Measurements from ENCODE around the gene IGF2R.

Gene IGF2R

GRCh38 chr6:160128125-160128683, 159.3 kb downstream of the IGF2R start:
- H3K4me3 ChIP-seq (ENCODE audit: low read depth in 1 of 2, low read length in 2 of 2), result no peak overlapping the region

GRCh38 chr6:160128879-160129516, 160.1 kb downstream of the IGF2R start:
- Histone ChIP-seq H3K27ac (ENCODE audit: low read length) (no peak overlapping the region), H3K4me2 (ENCODE audit: insufficient read depth, low read length) (no peak overlapping the region), H2AFZ (ENCODE audit: low read depth, low read length) (no peak overlapping the region), H3K27me3 (ENCODE audit: insufficient read depth, low read length, poor library complexity) (no peaks in the 10 kb centered on the region), H3K9ac (ENCODE audit: low read depth, low read length) (no peak overlapping the region), H3K79me2 (ENCODE audit: insufficient read depth, low read length) (no peaks in the 10 kb centered on the region), H3K9me3 (ENCODE audit: insufficient read depth, low read length, severe bottlenecking) (no peaks in the 10 kb centered on the region), H4K20me1 (ENCODE audit: insufficient read depth, low read length) (no peaks in the 10 kb centered on the region), H3K4me1 (ENCODE audit: insufficient read depth, low read length) (no peaks in the 10 kb centered on the region), H3K36me3 (ENCODE audit: insufficient read depth, low read length) (no peaks in the 10 kb centered on the region), H3K4me3 (ENCODE audit: low read depth in 1 of 2, low read length in 2 of 2) (no peak overlapping the region)
- ATAC-seq (ENCODE audit: insufficient read depth, low read depth) (no peak), DNase-seq (no peak)
- TF ChIP-seq EZH2 (IDR thresholded peaks at IDR 0.05; ENCODE audit: borderline replicate concordance, low read depth, low read length, severe bottlenecking) (no peak), CTCF (IDR thresholded peaks at IDR 0.05; ENCODE audit: borderline replicate concordance, extremely low read depth, low read length, poor library complexity, severe bottlenecking) (no peak)

More at GRCh38 chr6:160128125-160128683, 159.3 kb downstream of the IGF2R start:
- H3K27ac ChIP-seq (ENCODE audit: low read length), result no peak overlapping the region
- H3K79me2 ChIP-seq (ENCODE audit: insufficient read depth, low read length), result no peaks in the 10 kb centered on the region
- H3K4me2 ChIP-seq (ENCODE audit: insufficient read depth, low read length), result no peak overlapping the region
- H3K27me3 ChIP-seq (ENCODE audit: insufficient read depth, low read length, poor library complexity), result no peaks in the 10 kb centered on the region
- H3K36me3 ChIP-seq (ENCODE audit: insufficient read depth, low read length), result no peaks in the 10 kb centered on the region
- no peaks in the 10 kb centered on the region for H3K9me3 ChIP-seq (ENCODE audit: insufficient read depth, low read length, severe bottlenecking)
- no peak for DNase-seq
- no peaks in the 10 kb centered on the region for H3K4me1 ChIP-seq (ENCODE audit: insufficient read depth, low read length)
- H4K20me1 ChIP-seq (ENCODE audit: insufficient read depth, low read length), result no peaks in the 10 kb centered on the region
- H2AFZ ChIP-seq (ENCODE audit: low read depth, low read length), result no peak overlapping the region
- ATAC-seq (ENCODE audit: insufficient read depth, low read depth), result no peak
- H3K9ac ChIP-seq (ENCODE audit: low read depth, low read length), result no peak overlapping the region
- no peak for TF ChIP-seq EZH2 (IDR thresholded peaks at IDR 0.05; ENCODE audit: borderline replicate concordance, low read depth, low read length, severe bottlenecking)
- no peak for TF ChIP-seq CTCF (IDR thresholded peaks at IDR 0.05; ENCODE audit: borderline replicate concordance, extremely low read depth, low read length, poor library complexity, severe bottlenecking)

DNA sequence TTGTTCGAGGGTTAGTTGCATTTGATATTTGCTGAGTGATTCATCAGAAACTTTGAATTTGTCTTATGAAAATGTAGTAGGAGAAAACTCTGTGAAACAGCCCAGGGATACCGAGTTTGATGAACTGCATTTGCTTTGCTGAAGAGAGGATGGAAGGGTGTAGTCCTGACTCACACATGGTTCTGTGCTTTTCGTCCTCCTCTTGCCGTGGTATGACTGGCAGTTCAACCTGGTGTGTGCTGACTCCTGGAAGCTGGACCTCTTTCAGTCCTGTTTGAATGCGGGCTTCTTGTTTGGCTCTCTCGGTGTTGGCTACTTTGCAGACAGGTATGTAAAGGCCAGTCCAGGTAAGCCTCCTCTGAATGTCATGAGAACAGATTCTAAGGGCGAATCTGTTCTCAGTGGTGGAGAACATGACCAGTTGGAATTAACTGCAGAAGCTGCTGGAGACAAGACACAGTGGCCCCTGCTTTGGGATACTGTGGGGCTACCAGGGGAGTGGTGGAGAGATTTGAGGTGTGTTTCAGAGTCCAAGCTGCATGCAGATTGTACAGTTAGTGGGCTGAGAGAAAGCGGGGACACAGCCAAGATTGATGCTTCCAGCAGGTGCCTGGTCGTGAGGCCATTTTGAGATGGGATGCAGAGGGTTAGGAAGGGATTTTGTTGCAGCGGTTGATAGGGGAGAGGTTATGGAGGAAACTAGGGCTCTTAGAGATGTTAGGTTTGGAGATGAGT, 161.2 kb downstream of the IGF2R start:
- H3K36me3 ChIP-seq (ENCODE audit: insufficient read depth, low read length), result no peaks in the 10 kb centered on the region
- H3K9ac ChIP-seq (ENCODE audit: low read depth, low read length), result no peak overlapping the region
- H3K4me3 ChIP-seq (ENCODE audit: low read depth in 1 of 2, low read length in 2 of 2), result no peak overlapping the region
- DNase-seq (no peak), ATAC-seq (ENCODE audit: insufficient read depth, low read depth) (no peak)
- no peaks in the 10 kb centered on the region for H4K20me1 ChIP-seq (ENCODE audit: insufficient read depth, low read length)
- no peaks in the 10 kb centered on the region for H3K9me3 ChIP-seq (ENCODE audit: insufficient read depth, low read length, severe bottlenecking)
- no peaks in the 10 kb centered on the region for H3K27me3 ChIP-seq (ENCODE audit: insufficient read depth, low read length, poor library complexity)
- H3K79me2 ChIP-seq (ENCODE audit: insufficient read depth, low read length), result no peaks in the 10 kb centered on the region
- H2AFZ ChIP-seq (ENCODE audit: low read depth, low read length), result no peak overlapping the region
- no peaks in the 10 kb centered on the region for H3K4me1 ChIP-seq (ENCODE audit: insufficient read depth, low read length)
- H3K27ac ChIP-seq (ENCODE audit: low read length), result no peak overlapping the region
- no peak for TF ChIP-seq CTCF (IDR thresholded peaks at IDR 0.05; ENCODE audit: borderline replicate concordance, extremely low read depth, low read length, poor library complexity, severe bottlenecking)
- no peak for TF ChIP-seq EZH2 (IDR thresholded peaks at IDR 0.05; ENCODE audit: borderline replicate concordance, low read depth, low read length, severe bottlenecking)
- H3K4me2 ChIP-seq (ENCODE audit: insufficient read depth, low read length), result no peak overlapping the region
